GM12878 (cell line): Measurements from ENCODE around the gene CFAP97. TPM values are rescaled to one million over a fixed set of nuclear protein-coding genes. Genes with fewer than 3 reads are reported as not detected.

Experiments
- CBX5 ChIP-seq: sonication (generic); IDR thresholded peaks from 2 replicates; pipeline ENCODE4 v1.6.1; 2016; ENCODE audit warnings: low read depth, moderate library complexity, mild to moderate bottlenecking, inconsistent platforms
- CREM ChIP-seq: IDR thresholded peaks from 2 replicates; pipeline ENCODE4 v1.6.1; 2014; ENCODE audit warnings: antibody characterized with exemption, low read depth
- NRF1 ChIP-seq: conservative IDR thresholded peaks from 2 replicates; pipeline ENCODE4 v1.6.1; 2011; ENCODE audit warnings: mild to moderate bottlenecking, low read depth, low read length, improper control_type of control experiment
- polyA plus RNA-seq, 11 experiments: library from polyadenylated mRNA; depleted of rRNA in 4 of 11; unstranded in 6 of 11; stranded (reverse) in 5 of 11; fragments of >200 nt; fragmentation: Nextera tagmentation in 4 of 11; fragmentation: Illumina TruSeq in 1 of 11; extraction: Ambion mirVana in 4 of 11; extraction: Trizol in 1 of 11; gene quantifications; 1 replicate in 1 of 11; 2 replicates in 10 of 11; pipeline versions ENCODE4 v1.2.1 to v1.2.3, GENCODE V29; 2011 to 2016; ENCODE audit warnings: inconsistent platforms in 2 of 11, missing spikeins in 2 of 11, low read depth in 1 of 11
- total RNA-seq, 4 experiments: library from RNA; depleted of rRNA in 3 of 4; stranded (reverse); fragments of >200 nt in 3 of 4; fragmentation: Illumina TruSeq in 1 of 4; extraction: Trizol in 1 of 4; gene quantifications; 2 replicates each; pipeline versions ENCODE4 v1.2.1 to v1.2.3, GENCODE V29; 2013 to 2021
- TF ChIP-seq, protein P1 (sequence below): fragments of 450-650 bp; IDR thresholded peaks from 2 replicates; pipeline ENCODE4 v1.6.1; 2017; ENCODE audit warnings: mild to moderate bottlenecking, moderate library complexity
- TF ChIP-seq, protein P2 (sequence below): fragments of 450-650 bp; IDR thresholded peaks from 2 replicates; pipeline ENCODE4 v1.6.1; 2017; ENCODE audit warnings: low read depth, mild to moderate bottlenecking, moderate library complexity
- TF ChIP-seq, protein P3 (sequence below): fragments of 450-650 bp; IDR thresholded peaks from 2 replicates; pipeline ENCODE4 v1.6.1; 2016; ENCODE audit warnings: mild to moderate bottlenecking, moderate library complexity, borderline replicate concordance

Gene CFAP97
- total and polyA plus RNA-seq, 10 of the 15 experiments (the other 5 are each of a cell fraction or from before 2014, with no cell fraction given) = 26.4 to 62.7 (median 48.0) TPM

DNA sequence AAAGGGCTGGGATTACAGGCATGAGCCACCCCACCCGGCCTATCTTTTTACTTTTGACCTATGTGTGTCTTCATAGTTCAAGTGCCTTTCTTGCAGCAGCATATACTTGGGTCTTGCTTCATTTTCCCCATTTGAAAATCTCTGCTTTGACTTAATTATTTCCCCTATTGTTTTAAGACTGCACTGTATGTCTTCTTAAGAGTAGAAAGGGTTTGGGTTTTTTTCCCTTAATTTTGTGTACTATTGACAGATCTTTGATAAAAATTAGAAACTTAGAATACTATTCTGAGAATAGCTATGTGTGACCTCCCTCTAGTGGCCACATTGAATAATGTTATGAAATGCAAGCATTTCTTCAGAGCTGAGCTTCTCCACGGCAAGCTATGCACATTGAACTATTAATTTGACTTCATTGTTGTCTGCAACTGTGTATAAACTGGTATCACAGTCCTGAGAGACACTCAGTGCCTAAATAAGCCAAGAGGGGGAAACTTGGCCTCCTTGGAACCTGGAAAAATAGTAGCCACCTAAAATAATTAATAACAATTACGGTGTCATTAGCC, 69.4 kb downstream of the CFAP97 start (continued):
- TF ChIP-seq, protein P1, sequence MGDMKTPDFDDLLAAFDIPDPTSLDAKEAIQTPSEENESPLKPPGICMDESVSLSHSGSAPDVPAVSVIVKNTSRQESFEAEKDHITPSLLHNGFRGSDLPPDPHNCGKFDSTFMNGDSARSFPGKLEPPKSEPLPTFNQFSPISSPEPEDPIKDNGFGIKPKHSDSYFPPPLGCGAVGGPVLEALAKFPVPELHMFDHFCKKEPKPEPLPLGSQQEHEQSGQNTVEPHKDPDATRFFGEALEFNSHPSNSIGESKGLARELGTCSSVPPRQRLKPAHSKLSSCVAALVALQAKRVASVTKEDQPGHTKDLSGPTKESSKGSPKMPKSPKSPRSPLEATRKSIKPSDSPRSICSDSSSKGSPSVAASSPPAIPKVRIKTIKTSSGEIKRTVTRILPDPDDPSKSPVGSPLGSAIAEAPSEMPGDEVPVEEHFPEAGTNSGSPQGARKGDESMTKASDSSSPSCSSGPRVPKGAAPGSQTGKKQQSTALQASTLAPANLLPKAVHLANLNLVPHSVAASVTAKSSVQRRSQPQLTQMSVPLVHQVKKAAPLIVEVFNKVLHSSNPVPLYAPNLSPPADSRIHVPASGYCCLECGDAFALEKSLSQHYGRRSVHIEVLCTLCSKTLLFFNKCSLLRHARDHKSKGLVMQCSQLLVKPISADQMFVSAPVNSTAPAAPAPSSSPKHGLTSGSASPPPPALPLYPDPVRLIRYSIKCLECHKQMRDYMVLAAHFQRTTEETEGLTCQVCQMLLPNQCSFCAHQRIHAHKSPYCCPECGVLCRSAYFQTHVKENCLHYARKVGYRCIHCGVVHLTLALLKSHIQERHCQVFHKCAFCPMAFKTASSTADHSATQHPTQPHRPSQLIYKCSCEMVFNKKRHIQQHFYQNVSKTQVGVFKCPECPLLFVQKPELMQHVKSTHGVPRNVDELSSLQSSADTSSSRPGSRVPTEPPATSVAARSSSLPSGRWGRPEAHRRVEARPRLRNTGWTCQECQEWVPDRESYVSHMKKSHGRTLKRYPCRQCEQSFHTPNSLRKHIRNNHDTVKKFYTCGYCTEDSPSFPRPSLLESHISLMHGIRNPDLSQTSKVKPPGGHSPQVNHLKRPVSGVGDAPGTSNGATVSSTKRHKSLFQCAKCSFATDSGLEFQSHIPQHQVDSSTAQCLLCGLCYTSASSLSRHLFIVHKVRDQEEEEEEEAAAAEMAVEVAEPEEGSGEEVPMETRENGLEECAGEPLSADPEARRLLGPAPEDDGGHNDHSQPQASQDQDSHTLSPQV = no peak
- TF ChIP-seq, protein P2, sequence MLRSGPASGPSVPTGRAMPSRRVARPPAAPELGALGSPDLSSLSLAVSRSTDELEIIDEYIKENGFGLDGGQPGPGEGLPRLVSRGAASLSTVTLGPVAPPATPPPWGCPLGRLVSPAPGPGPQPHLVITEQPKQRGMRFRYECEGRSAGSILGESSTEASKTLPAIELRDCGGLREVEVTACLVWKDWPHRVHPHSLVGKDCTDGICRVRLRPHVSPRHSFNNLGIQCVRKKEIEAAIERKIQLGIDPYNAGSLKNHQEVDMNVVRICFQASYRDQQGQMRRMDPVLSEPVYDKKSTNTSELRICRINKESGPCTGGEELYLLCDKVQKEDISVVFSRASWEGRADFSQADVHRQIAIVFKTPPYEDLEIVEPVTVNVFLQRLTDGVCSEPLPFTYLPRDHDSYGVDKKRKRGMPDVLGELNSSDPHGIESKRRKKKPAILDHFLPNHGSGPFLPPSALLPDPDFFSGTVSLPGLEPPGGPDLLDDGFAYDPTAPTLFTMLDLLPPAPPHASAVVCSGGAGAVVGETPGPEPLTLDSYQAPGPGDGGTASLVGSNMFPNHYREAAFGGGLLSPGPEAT = no peak
- no peak for TF ChIP-seq CREM
- no peak for TF ChIP-seq NRF1
- no peak for TF ChIP-seq CBX5
- TF ChIP-seq, protein P3, sequence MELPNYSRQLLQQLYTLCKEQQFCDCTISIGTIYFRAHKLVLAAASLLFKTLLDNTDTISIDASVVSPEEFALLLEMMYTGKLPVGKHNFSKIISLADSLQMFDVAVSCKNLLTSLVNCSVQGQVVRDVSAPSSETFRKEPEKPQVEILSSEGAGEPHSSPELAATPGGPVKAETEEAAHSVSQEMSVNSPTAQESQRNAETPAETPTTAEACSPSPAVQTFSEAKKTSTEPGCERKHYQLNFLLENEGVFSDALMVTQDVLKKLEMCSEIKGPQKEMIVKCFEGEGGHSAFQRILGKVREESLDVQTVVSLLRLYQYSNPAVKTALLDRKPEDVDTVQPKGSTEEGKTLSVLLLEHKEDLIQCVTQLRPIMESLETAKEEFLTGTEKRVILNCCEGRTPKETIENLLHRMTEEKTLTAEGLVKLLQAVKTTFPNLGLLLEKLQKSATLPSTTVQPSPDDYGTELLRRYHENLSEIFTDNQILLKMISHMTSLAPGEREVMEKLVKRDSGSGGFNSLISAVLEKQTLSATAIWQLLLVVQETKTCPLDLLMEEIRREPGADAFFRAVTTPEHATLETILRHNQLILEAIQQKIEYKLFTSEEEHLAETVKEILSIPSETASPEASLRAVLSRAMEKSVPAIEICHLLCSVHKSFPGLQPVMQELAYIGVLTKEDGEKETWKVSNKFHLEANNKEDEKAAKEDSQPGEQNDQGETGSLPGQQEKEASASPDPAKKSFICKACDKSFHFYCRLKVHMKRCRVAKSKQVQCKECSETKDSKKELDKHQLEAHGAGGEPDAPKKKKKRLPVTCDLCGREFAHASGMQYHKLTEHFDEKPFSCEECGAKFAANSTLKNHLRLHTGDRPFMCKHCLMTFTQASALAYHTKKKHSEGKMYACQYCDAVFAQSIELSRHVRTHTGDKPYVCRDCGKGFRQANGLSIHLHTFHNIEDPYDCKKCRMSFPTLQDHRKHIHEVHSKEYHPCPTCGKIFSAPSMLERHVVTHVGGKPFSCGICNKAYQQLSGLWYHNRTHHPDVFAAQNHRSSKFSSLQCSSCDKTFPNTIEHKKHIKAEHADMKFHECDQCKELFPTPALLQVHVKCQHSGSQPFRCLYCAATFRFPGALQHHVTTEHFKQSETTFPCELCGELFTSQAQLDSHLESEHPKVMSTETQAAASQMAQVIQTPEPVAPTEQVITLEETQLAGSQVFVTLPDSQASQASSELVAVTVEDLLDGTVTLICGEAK = no peak
